ENCODE data around the gene DNAJA2. TPM values are rescaled to one million over a fixed set of nuclear protein-coding genes. Genes with fewer than 3 reads are reported as not detected.

DNAJA2 gene
- total and polyA plus RNA-seq, 2 donors (not counting 3 experiments of a cell fraction or from before 2014, with no cell fraction given): 6.4 to 61.4 TPM

GRCh38 chr16:46975908-46976470 is 2.5 kb upstream of the DNAJA2 start:
- H3K9me1 ChIP-seq (replicated peaks; ENCODE audit: control insufficient read depth, extremely low read depth, insufficient read depth, low read length): no peaks in the 10 kb centered on the region
- ChIA-PET CTCF (interaction anchor here (0.8 to 5.3 kb wide), 3 partner anchors 11 to 1189 kb away, joined by 3 to 31 read pairs (median 3); no protein-coding TSS in a partner anchor), POLR2A (no interaction called here)
- TF ChIP-seq, protein P1, sequence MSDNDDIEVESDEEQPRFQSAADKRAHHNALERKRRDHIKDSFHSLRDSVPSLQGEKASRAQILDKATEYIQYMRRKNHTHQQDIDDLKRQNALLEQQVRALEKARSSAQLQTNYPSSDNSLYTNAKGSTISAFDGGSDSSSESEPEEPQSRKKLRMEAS (IDR thresholded peaks at IDR 0.05; ENCODE audit: insufficient read depth, insufficient read length): no peak
- no peak for TF ChIP-seq CTCF (IDR thresholded peaks at IDR 0.05; ENCODE audit: extremely low read depth in 1 of 2, insufficient read depth in 1 of 2, low read depth in 1 of 2, low read length in 2 of 2)
- TF ChIP-seq POLR2AphosphoS5 (IDR thresholded peaks at IDR 0.05; ENCODE audit: insufficient read depth, low read depth, low read length): no peak
- no peak for TF ChIP-seq MYC (IDR thresholded peaks at IDR 0.05; ENCODE audit: low read depth, low read length)
- no peak for TF ChIP-seq FOS (IDR thresholded peaks at IDR 0.05; ENCODE audit: borderline replicate concordance, insufficient read depth, low read length)
- TF ChIP-seq EZH2 (IDR thresholded peaks at IDR 0.05; ENCODE audit: borderline replicate concordance, low read depth, low read length, severe bottlenecking): no peak
- TF ChIP-seq JUN (IDR thresholded peaks at IDR 0.05; ENCODE audit: borderline replicate concordance, insufficient read depth, insufficient read length, low read depth): no peak
- no peak for TF ChIP-seq GATA2 (IDR thresholded peaks at IDR 0.05; ENCODE audit: insufficient read depth, insufficient read length, low read depth, low read length)
- TF ChIP-seq POLR2A (IDR thresholded peaks at IDR 0.05; ENCODE audit: low read depth, low read length): no peak
- H3K36me3 ChIP-seq (ENCODE audit: control insufficient read depth in 2 of 2, extremely low read depth in 1 of 2, insufficient read depth in 2 of 2, low read length in 2 of 2): peaks cover 0 to 3% of the 10 kb centered on the region in 2 experiments
- peaks cover 24% of the 10 kb centered on the region for H3K79me2 ChIP-seq (ENCODE audit: control insufficient read depth, insufficient read depth, low read length)
- no peak overlapping the region for H3K4me3 ChIP-seq (replicated peaks in 1 of 3; ENCODE audit: insufficient read depth in 1 of 3, low read depth in 1 of 3, low read length in 3 of 3)
- peaks cover 19% of the 10 kb centered on the region for H3K4me1 ChIP-seq (ENCODE audit: control insufficient read depth, extremely low read depth, insufficient read depth, low read length)
- FAIRE-seq: no peak
- intact Hi-C loops (cut with micrococcal nuclease) (loop anchor here (10.0 kb wide), 2 partner anchors 1189 to 1389 kb away; no protein-coding TSS in a partner anchor), dilution Hi-C loops (cut with MboI; ENCODE audit: extremely low pct_ligation_motif_present, low sequenced_read_pairs) (no loop called here)
- H3K27me3 ChIP-seq (ENCODE audit: control insufficient read depth in 2 of 2, insufficient read depth in 2 of 2, low read length in 2 of 2): no peaks in the 10 kb centered on the region
- no peaks in the 10 kb centered on the region for H3K9me3 ChIP-seq (replicated peaks; ENCODE audit: control insufficient read depth, insufficient read depth, low read length)
- no peak overlapping the region for H3K4me2 ChIP-seq (ENCODE audit: insufficient read depth, low read length)
- H3K9ac ChIP-seq (replicated peaks; ENCODE audit: extremely low read depth, insufficient read depth, low read length): no peak overlapping the region
- no peak for DNase-seq (ENCODE audit: low read depth, low spot score)
- BruUV-seq (replicated peaks): no TSS peak
- peaks cover 3% of the 10 kb centered on the region for H4K20me1 ChIP-seq (replicated peaks; ENCODE audit: control insufficient read depth, extremely low read depth, insufficient read depth, low read length)
- H2AFZ ChIP-seq (ENCODE audit: low read depth, low read length): no peak overlapping the region
- no peak overlapping the region for H3K27ac ChIP-seq (ENCODE audit: insufficient read depth, low read depth, low read length)
